Uterus (tissue), 2 donors: ENCODE data around the gene WSCD2.

Experiments used
- POLR2A ChIP-seq, 2 donors: fragments of 450-650 bp; IDR thresholded peaks; one replicate each; pipeline ENCODE4 v1.6.1; 2016; ENCODE audit warnings: antibody characterized with exemption in 2 of 2, mild to moderate bottlenecking in 1 of 2, moderate library complexity in 1 of 2
- TF ChIP-seq, protein P1 (sequence below), 4 experiments: fragments of 200-600 bp in 2 of 4; fragments of 450-650 bp in 2 of 4; sonication (generic) in 2 of 4; IDR thresholded peaks; one replicate each; pipeline ENCODE4 v1.5.1; 2016 to 2019; ENCODE audit warnings: antibody characterized with exemption in 4 of 4, mild to moderate bottlenecking in 2 of 4, moderate library complexity in 1 of 4

GRCh38 chr12:108241986-108242703 lies 113.1 kb downstream of the WSCD2 start:
- TF ChIP-seq, protein P1, sequence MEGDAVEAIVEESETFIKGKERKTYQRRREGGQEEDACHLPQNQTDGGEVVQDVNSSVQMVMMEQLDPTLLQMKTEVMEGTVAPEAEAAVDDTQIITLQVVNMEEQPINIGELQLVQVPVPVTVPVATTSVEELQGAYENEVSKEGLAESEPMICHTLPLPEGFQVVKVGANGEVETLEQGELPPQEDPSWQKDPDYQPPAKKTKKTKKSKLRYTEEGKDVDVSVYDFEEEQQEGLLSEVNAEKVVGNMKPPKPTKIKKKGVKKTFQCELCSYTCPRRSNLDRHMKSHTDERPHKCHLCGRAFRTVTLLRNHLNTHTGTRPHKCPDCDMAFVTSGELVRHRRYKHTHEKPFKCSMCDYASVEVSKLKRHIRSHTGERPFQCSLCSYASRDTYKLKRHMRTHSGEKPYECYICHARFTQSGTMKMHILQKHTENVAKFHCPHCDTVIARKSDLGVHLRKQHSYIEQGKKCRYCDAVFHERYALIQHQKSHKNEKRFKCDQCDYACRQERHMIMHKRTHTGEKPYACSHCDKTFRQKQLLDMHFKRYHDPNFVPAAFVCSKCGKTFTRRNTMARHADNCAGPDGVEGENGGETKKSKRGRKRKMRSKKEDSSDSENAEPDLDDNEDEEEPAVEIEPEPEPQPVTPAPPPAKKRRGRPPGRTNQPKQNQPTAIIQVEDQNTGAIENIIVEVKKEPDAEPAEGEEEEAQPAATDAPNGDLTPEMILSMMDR (IDR thresholded peaks at IDR 0.05), result no peak
- TF ChIP-seq POLR2A (IDR thresholded peaks at IDR 0.05), result no peak
